ENCODE results near the gene CTNND2. TPM values are rescaled to one million over a fixed set of nuclear protein-coding genes. Genes with fewer than 3 reads are reported as not detected.

The CTNND2 gene
- total and polyA plus RNA-seq, 9 of the 15 experiments (the other 6 are each of a cell fraction or from before 2014, with no cell fraction given) = 0.03 to 0.35 TPM; not detected in 7

GRCh38 chr5:10975945-10976344, 928.3 kb downstream of the CTNND2 start:
- WGBS (ENCODE audit: insufficient coverage, low coverage, missing lambda C conversion rate) = 0% methylated on average over 4 of the region's 4 CpGs
- ChIA-PET POLR2A (interaction anchor here (0.6 to 0.9 kb wide), 3 partner anchors 12 to 842 kb away, joined by 3 to 4 read pairs (median 3); no protein-coding TSS in a partner anchor), CTCF (ENCODE audit: low intra/inter-chr PET ratio) (no interaction called here)
- FAIRE-seq (no peak), DNase-seq (ENCODE audit: extremely low read depth in 1 of 4, low spot score in 3 of 4) (no peak), ATAC-seq (no peak)
- H3K9me3 ChIP-seq (replicated peaks; ENCODE audit: control insufficient read depth, insufficient read depth, low read depth, low read length) = no peaks in the 10 kb centered on the region
- H3K9ac ChIP-seq (ENCODE audit: insufficient read depth in 1 of 2, low read depth in 2 of 2, low read length in 2 of 2) = no peak overlapping the region
- no peaks in the 10 kb centered on the region for H3K79me2 ChIP-seq (ENCODE audit: control insufficient read depth, insufficient read depth, low read length)
- H3K27me3 ChIP-seq (ENCODE audit: control insufficient read depth in 2 of 2, insufficient read depth in 2 of 2, low read length in 2 of 2) = peaks cover 8 to 13% of the 10 kb centered on the region in 2 experiments; a peak in 3 of 5 replicates
- no peak overlapping the region for H3K27ac ChIP-seq (ENCODE audit: extremely low read depth, low read depth, low read length)
- TF ChIP-seq ZNF584 (CRISPR knock-in tag; IDR thresholded peaks at IDR 0.05; ENCODE audit: low read depth) = no peak
- no peak for TF ChIP-seq KDM4B (IDR thresholded peaks at IDR 0.05; ENCODE audit: borderline replicate concordance in 2 of 2, low read depth in 1 of 2)
- TF ChIP-seq SRF (CRISPR knock-in tag; IDR thresholded peaks at IDR 0.05) = no peak
- TF ChIP-seq WHSC1 (IDR thresholded peaks at IDR 0.05; ENCODE audit: low read length) = no peak
- no peak for TF ChIP-seq ZNF518B (CRISPR knock-in tag; IDR thresholded peaks at IDR 0.05)
- no peak for TF ChIP-seq ZNF740 (CRISPR knock-in tag; IDR thresholded peaks at IDR 0.05)
- TF ChIP-seq ZNF740 (tag; IDR thresholded peaks at IDR 0.05) = no peak
- no peak for TF ChIP-seq CBX5 (IDR thresholded peaks at IDR 0.05; ENCODE audit: borderline replicate concordance, low read depth)
- TF ChIP-seq ID3 (CRISPR knock-in tag; IDR thresholded peaks at IDR 0.05) = no peak
- no peak for TF ChIP-seq ID3 (tag; IDR thresholded peaks at IDR 0.05)
- TF ChIP-seq ZNF507 (tag; conservative IDR thresholded peaks at IDR 0.05) = no peak
- no peak for TF ChIP-seq SAP30 (IDR thresholded peaks at IDR 0.05; ENCODE audit: borderline replicate concordance, insufficient read depth, low read depth, low read length, poor library complexity, severe bottlenecking)
- no peaks in the 10 kb centered on the region; the same call in 1 of the 2 replicates for H4K20me1 ChIP-seq (replicated peaks; ENCODE audit: control insufficient read depth, insufficient read depth, low read length)
- no peak overlapping the region for H3K4me3 ChIP-seq
- in situ Hi-C loops (cut with MboI) = no loop called here
- no peak overlapping the region for H2AFZ ChIP-seq (ENCODE audit: low read depth, low read length)
- no peak overlapping the region for H3K4me2 ChIP-seq (ENCODE audit: insufficient read depth, low read length)
- no peaks in the 10 kb centered on the region for H3K4me1 ChIP-seq (replicated peaks in 1 of 2; ENCODE audit: control insufficient read depth in 2 of 2, insufficient read depth in 2 of 2, low read length in 2 of 2)
- intact Hi-C loops (cut with micrococcal nuclease) = no loop called here
- H3K9me1 ChIP-seq (ENCODE audit: control insufficient read depth, insufficient read depth, low read length) = no peaks in the 10 kb centered on the region
- BruUV-seq (replicated peaks) = no TSS peak
- no peaks in the 10 kb centered on the region for H3K36me3 ChIP-seq (ENCODE audit: control insufficient read depth, insufficient read depth, low read length)

Measured in K562 (cell line).